Measurements from ENCODE around the gene KCNRG.

The KCNRG gene

GRCh38 chr13:50015258-50015657 is at the start of gene KCNRG:
Gene KCNRG (plus strand): TSS chr13:50015444. CDS start chr13:50015494, 50 bp downstream.
- in situ Hi-C loops (cut with MboI; ENCODE audit: low sequenced_read_pairs) = no loop called here

- in situ Hi-C loops (cut with MboI; ENCODE audit: low sequenced_read_pairs) = loop anchor here (25.0 kb wide), 1 partner anchor 1095 kb away; no protein-coding TSS in a partner anchor
These were observed 47.8 kb upstream of the KCNRG start for GRCh38 chr13:49967456-49967855.

GRCh38 chr13:49972709-49973108 is 42.5 kb upstream of the KCNRG start:
- in situ Hi-C loops (cut with MboI; ENCODE audit: low sequenced_read_pairs) = loop anchor here (25.0 kb wide), 1 partner anchor 1090 kb away; no protein-coding TSS in a partner anchor

GRCh38 chr13:49975826-49976225 is 39.4 kb upstream of the KCNRG start:
- in situ Hi-C loops (cut with MboI; ENCODE audit: low sequenced_read_pairs) = loop anchor here (25.0 kb wide), 2 partner anchors 836 to 936 kb away; partner anchors contain the start of gene RNASEH2B

GRCh38 chr13:49976314-49977258 is 38.7 kb upstream of the KCNRG start:
- in situ Hi-C loops (cut with MboI; ENCODE audit: low sequenced_read_pairs) = loop anchor here (25.0 kb wide), 2 partner anchors 836 to 936 kb away; partner anchors contain the start of gene RNASEH2B

GRCh38 chr13:49977992-49978391 is 37.3 kb upstream of the KCNRG start:
- in situ Hi-C loops (cut with MboI; ENCODE audit: low sequenced_read_pairs) = loop anchor here (25.0 kb wide), 2 partner anchors 834 to 934 kb away; partner anchors contain the start of gene RNASEH2B

- in situ Hi-C loops (cut with MboI; ENCODE audit: low sequenced_read_pairs) = loop anchor here (25.0 kb wide), 2 partner anchors 832 to 932 kb away; partner anchors contain the start of gene RNASEH2B
These were observed 35.0 kb upstream of the KCNRG start for GRCh38 chr13:49980266-49980665.

- in situ Hi-C loops (cut with MboI; ENCODE audit: low sequenced_read_pairs) = loop anchor here (25.0 kb wide), 2 partner anchors 827 to 927 kb away; partner anchors contain the start of gene RNASEH2B
These were observed 30.1 kb upstream of the KCNRG start for GRCh38 chr13:49985129-49985528.

GRCh38 chr13:49986471-49986870 is 28.8 kb upstream of the KCNRG start:
- in situ Hi-C loops (cut with MboI; ENCODE audit: low sequenced_read_pairs) = loop anchor here (25.0 kb wide), 2 partner anchors 826 to 926 kb away; partner anchors contain the start of gene RNASEH2B

GRCh38 chr13:49990612-49991011 is 24.6 kb upstream of the KCNRG start:
- in situ Hi-C loops (cut with MboI; ENCODE audit: low sequenced_read_pairs) = loop anchor here (25.0 kb wide), 2 partner anchors 822 to 922 kb away; partner anchors contain the start of gene RNASEH2B

GRCh38 chr13:49993111-49993510 is 22.1 kb upstream of the KCNRG start:
- in situ Hi-C loops (cut with MboI; ENCODE audit: low sequenced_read_pairs) = loop anchor here (25.0 kb wide), 2 partner anchors 819 to 919 kb away; partner anchors contain the start of gene RNASEH2B

- in situ Hi-C loops (cut with MboI; ENCODE audit: low sequenced_read_pairs) = loop anchor here (25.0 kb wide), 2 partner anchors 819 to 919 kb away; partner anchors contain the start of gene RNASEH2B
These were observed 21.6 kb upstream of the KCNRG start for GRCh38 chr13:49993666-49994065.

GRCh38 chr13:49995625-49996101 is 19.6 kb upstream of the KCNRG start:
- in situ Hi-C loops (cut with MboI; ENCODE audit: low sequenced_read_pairs) = loop anchor here (25.0 kb wide), 2 partner anchors 817 to 917 kb away; partner anchors contain the start of gene RNASEH2B

GRCh38 chr13:49996161-49996915 is 18.9 kb upstream of the KCNRG start:
- in situ Hi-C loops (cut with MboI; ENCODE audit: low sequenced_read_pairs) = loop anchor here (25.0 kb wide), 2 partner anchors 816 to 916 kb away; partner anchors contain the start of gene RNASEH2B

- in situ Hi-C loops (cut with MboI; ENCODE audit: low sequenced_read_pairs) = loop anchor here (25.0 kb wide), 2 partner anchors 815 to 915 kb away; partner anchors contain the start of gene RNASEH2B
These were observed 18.0 kb upstream of the KCNRG start, which contains the start of gene TRIM13 for GRCh38 chr13:49996951-49997895. Gene TRIM13 (plus strand): TSS chr13:49997042. CDS start chr13:50011941, 14,899 bp downstream.

- in situ Hi-C loops (cut with MboI; ENCODE audit: low sequenced_read_pairs) = loop anchor here (25.0 kb wide), 2 partner anchors 814 to 914 kb away; partner anchors contain the start of gene RNASEH2B
These were observed 17.3 kb upstream of the KCNRG start for GRCh38 chr13:49997955-49998354.

GRCh38 chr13:49998714-49999624 is 16.3 kb upstream of the KCNRG start:
- in situ Hi-C loops (cut with MboI; ENCODE audit: low sequenced_read_pairs) = loop anchor here (25.0 kb wide), 2 partner anchors 813 to 913 kb away; partner anchors contain the start of gene RNASEH2B

- in situ Hi-C loops (cut with MboI; ENCODE audit: low sequenced_read_pairs) = no loop called here
These were observed 14.0 kb upstream of the KCNRG start for GRCh38 chr13:50001287-50001686.
